Renal cortex interstitium (tissue), 11 donors: ENCODE results near the gene SLC38A3. TPM values are rescaled to one million over a fixed set of nuclear protein-coding genes. Genes with fewer than 3 reads are reported as not detected.
"Not testable (repeated sequence)": the region's sequence is repeated elsewhere in the genome, so short reads cannot be mapped to it uniquely, and the experiment has no call there.

Source experiments
- DNase-seq, 11 donors: peaks; one replicate each; pipeline ENCODE4 v3.0.0-alpha.2; 2013; ENCODE audit warnings: low read depth in 9 of 11, low spot score in 4 of 11; ENCODE audit errors: extremely low read depth in 1 of 11
- polyA plus RNA-seq, 3 donors: library from polyadenylated mRNA; unstranded; fragments of 120-200 nt; gene quantifications; one replicate each; pipeline ENCODE4 v1.2.1, GENCODE V29; 2013; ENCODE audit not compliant: insufficient read length in 3 of 3

SLC38A3 gene
- polyA plus RNA-seq, 3 donors: 7.2 to 7.3 (median 7.2) TPM

DNA sequence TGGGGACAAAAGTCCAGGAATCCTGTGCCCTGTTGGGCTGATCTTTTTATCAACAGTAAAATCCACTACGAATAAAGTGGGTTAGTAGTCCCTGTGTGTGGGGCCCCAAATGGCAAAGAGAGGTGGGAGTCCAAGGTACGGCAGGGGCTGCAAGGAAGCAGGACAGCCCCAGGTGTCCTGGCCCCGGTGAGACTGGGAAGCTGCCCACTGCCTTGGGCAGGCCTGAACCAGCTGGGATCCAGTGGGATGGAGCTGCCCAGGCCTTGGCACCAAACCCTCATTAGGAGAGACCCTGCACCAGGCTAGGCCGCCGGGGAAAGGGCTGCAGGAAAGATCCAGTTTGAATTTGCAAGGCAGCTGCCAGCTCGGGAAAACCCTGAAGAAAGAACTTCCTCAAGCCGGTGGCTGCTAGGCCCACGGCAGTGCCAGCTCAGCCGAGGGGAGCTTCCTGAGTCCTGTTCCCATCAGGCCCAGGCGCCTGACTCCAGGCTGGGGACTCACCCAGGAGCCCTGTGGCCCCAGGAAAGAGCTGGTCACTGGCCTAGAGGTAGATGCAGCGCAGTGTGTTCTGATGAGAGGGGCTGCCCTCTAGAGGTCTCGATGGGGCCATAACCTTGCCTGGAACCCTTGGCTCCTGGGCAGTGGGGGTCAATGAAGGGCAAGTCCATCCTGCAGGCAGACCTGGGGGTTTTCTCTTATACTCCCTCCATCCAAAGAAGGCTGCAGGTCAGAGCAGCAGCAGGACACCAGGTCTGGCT lies 16.5 kb downstream of the SLC38A3 start:
- DNase-seq: no peak

DNA sequence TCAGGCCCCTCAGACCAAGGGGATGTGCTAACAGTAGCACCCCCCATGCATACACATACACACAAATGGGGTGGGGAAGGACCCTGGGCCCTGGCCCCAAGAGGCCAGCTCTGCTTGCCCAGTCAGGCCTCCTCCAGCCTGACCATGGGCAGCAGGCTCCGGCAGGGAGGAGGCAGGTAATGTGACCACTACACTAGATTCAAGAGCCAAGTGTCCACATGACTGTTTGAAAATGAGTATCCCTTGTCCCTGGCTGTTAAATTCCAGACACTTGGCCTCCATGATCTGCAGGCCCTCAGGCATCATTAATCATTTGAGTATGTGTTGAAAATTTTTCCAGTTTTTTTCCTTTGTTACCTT lies 17.1 kb downstream of the SLC38A3 start:
- DNase-seq: no peak

DNA sequence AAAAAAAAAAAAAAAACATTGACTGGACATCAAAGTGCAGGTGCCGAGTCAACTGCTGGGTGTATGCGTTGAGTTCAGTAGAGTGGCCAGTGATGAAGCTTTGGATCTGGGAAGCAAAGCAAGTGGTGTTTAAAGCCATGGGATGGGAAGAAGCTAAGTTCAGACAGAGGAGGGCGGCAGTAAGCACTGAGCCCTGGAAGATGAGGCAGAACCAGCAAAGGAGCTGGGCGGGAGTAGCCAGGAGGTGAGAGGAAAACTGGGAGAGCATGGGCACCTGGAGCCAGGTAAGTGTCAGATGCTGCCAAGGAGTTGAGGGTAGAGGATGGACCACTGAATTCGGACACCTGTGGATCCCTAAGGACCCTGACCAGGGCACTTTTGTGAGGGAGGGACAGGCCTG lies 19.6 kb downstream of the SLC38A3 start:
- DNase-seq: no peak

DNA sequence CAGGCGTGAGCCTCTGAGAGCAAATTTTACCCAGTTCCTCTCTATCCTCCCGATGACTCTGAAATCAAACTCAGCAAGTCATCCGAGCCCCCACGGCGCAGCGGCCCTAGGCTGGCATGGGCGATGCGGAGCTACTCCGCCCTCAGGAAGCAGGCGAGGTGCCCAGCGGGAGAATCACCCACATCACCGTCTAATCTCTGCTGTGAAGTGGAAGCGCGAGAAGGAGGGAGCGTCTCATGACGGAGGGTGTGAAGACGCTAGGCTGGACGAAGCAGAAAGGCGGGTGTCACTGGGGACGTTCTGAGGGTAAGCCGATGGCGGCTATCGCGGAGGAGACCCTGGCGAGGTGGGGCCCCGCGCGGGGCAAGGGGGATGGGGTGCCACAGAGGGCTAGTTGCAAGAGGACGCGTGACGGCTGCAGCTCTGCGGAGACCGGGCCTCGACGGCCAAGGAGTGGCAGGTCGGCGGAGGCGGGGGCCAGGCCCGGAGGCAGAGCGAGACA lies 21.9 kb downstream of the SLC38A3 start:
- DNase-seq: no peak

DNA sequence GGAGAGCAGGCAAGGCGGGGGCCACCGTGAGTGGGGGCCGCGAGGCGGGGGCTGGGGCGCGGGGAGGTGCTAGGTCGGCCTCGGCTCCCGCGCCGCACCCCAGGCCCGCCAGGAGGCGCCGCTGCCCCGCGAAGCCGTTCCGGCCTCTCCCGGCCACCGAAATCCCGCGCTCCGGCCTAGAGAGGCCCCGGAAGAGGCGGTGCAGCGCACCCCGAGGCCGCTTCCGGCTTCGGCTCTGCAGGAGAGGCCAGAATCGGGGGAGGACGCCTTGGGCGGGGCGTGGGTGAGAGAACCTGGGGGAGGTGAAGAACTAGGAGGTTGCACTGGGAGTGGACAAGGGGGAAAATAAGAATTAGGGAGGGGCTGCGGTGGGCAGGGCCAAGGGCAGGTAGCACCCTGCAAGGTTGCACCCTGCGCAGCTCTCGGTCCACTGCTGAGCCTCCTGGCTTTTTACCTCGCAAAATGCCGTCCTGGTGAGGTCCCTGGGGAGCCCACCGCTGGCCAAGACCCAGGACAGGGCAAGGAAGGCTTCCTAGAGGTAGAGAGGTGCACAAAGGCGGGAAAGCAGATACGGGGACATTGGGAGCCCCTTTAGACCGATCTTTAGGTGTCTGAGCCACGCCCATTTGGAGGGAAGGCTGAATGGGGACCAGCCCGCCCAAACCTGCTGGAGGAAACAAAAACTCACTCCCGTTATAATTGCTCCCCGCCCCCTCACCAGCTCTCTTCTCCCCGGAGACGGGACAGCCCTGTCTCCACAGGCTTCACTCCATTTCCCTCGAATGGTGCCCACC lies 22.5 kb downstream of the SLC38A3 start:
- DNase-seq: peak; percentile 84 to 95 (median 90)

DNA sequence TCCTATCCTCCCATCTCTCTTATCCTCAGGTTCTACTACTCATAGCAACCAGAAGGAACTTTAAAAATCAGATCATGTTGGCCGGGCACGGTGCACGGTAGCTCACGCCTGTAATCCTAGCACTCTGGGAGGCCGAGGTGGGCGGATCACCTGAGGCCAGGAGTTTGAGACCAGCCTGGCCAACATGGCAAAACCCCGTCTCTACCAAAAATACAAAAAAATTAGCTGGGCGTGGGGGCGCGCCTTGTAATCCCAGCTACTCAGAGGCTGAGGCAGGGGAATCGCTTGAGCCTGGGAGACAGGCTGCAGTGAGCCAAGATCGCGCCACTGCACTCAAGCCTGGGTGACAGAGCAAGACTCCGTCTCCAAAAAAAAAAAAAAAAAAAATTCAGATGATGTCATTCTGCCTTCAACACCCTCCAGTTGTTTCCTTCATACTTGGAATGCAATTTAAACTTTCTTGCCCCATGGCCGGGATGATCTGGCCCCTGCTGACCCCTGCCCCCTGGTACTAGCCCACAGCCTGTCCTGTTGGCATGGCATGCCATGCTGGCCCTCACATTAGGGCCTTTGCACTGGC lies 23.2 kb downstream of the SLC38A3 start:
- not testable (repeated sequence) for DNase-seq

DNA sequence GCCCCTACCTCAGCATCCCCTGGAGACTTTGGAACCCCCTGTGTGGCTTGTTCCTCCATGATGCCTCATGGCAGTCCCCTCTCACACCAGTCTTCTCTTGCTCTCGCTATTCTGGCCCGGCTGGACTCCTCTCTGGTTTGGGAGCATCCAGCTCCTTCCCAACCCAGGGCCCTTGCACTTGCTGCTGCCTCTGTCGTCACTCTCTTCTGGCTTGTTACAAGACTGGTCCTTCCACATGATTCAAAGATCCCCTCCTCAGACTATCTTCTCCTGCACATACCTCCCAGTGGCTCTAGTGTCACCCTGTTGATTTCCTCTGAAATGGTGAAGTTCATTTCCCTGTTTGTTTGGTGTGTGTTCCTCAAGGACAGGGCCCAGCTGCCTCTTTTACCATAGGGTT lies 24.4 kb downstream of the SLC38A3 start:
- no peak for DNase-seq

DNA sequence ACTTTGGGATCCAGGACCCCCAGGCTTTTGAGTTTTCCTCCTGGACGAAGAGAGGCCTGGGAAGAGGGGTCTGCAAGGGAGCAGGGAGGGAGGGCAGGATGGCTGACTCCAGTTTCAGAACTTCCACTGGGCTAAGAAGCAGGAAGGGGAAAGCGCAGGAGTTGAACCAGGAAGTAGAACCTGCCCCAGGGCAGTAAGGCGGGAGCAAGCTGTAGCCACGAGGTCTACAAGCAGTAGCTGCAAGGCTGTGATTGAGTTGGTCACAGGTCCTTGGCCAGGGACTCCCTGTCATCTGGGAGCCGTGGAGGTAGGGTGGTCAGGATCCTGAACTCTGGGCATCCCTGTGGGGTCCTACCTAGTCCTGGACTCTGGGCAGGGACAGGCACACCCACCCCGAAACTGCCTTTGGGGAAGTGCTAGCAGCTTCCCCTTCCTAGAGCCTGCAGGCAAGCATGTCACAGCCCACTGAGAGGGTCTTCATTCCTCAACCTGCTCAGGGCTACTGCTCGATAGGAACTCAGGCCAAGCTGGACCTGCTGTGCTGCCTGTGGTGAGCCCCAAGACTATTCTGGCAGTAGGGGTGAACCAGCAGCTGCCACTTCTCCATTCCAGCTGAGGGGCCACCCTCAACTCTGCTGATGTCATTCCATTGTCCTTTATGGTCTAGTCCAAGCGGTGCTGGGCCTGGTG lies 25.2 kb downstream of the SLC38A3 start:
- no peak for DNase-seq

DNA sequence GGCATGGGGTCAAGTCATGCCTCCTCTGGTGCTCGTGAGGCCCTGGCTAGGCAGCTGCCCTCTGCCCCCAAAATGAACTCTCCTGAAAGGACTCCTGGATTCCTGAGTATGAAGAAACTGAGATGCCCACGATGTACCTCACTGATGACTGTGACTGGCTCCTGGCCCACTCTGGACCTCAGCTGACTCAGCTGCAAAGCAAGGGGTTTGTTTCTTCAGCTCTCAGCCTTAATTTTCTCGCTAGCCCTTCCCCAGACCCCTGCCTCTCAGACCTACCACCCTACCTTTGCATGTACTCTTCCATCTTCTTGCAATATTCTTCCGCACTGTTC lies 25.7 kb downstream of the SLC38A3 start:
- no peak for DNase-seq

DNA sequence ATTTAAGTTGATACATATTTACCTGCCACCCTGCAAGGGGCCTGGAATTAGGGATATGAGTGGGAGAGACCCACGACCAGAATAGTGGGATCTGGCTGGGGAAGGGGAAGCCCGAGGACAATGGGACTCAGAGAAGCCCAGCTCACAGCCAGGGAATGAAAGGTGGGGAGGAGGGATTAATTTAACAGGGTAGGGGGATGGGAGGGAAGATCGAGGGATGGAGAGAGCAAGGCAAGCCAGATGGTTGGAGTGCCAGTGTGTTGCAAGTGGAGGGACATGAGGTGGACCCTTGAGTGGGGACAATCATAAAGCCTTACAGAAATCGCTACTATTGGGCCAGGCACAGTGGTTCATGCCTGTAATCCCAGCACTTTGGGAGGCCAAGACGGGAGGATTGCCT lies 26.5 kb downstream of the SLC38A3 start:
- no peak for DNase-seq

DNA sequence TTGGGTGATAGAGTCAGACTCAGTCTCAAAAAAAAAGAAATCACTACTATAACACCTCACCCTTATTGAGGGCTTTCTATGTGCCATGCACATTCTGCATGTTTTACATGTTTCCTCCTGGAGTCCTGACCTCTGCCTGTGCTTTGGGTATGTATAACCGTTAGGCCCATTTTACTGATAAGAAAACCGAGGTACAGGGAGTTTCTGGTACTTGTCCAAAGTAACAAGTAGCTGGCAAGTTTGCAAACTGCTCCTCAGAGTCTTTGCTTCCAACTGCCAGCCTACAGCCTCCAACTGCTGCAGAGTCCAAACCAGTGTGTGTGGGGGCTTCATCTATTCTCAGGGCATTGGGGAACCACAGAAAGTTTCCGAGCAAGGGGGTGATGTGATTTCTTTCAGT lies 27.2 kb downstream of the SLC38A3 start:
- DNase-seq: no peak

DNA sequence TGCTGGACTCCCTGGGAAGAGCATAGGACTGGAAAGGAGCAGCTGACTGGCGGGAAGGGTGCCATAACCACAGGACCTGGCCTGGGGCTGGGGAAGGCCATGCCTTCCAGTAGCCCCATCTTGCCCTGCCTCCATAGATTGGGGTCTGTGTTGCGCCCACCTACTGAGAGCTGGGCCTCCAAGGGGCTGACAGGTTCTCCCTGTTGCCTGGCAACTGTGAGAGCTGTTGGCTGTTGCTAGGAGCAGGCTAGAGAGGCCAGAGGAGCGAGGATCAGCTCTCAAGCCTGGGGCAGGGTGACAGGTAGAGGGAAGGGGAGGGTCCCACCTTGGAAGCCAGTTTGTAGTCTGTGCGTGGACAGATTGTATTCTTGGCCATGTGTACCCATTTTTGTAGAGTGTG lies 28.1 kb downstream of the SLC38A3 start:
- no peak for DNase-seq

DNA sequence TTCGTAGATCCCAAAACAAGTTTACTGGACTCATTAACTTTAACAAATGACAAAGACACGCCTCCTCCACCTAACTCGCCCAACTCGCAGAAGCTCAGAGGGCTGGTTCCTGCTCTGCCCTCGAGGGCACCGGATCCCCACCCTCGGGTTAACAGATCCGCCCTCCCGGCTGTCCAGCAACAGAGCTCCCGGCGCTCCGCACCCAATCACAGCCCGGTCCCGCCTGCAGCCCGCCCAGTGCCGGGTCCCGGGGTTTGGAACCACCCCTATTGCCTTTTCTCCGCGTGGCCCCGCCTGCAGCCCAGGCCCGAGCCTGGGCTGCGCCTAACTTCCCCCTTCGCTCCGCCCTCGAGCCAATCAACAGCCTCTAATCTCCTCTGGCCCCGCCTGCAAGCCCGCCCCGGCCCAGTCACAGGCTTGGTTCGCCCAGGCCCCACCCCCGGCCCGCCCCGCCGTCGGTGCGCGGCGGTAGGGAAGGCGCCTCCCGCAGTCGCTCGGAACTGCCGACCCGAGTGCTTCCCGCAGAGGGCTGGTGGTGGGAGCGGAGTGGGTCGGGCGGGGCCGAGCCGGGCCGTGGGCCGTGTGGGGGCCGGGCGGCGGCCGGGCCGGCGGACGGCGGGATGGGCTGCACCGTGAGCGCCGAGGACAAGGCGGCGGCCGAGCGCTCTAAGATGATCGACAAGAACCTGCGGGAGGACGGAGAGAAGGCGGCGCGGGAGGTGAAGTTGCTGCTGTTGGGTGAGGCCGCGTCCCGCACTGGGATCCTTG lies 30.8 kb downstream of the SLC38A3 start, which contains the start of gene GNAI2:
GNAI2 (plus strand) TSS at position 489 of the 768 bp plus-strand sequence; CDS start at position 621, 132 bp downstream.
- DNase-seq: peak; percentile 88 to 98 (median 97)

DNA sequence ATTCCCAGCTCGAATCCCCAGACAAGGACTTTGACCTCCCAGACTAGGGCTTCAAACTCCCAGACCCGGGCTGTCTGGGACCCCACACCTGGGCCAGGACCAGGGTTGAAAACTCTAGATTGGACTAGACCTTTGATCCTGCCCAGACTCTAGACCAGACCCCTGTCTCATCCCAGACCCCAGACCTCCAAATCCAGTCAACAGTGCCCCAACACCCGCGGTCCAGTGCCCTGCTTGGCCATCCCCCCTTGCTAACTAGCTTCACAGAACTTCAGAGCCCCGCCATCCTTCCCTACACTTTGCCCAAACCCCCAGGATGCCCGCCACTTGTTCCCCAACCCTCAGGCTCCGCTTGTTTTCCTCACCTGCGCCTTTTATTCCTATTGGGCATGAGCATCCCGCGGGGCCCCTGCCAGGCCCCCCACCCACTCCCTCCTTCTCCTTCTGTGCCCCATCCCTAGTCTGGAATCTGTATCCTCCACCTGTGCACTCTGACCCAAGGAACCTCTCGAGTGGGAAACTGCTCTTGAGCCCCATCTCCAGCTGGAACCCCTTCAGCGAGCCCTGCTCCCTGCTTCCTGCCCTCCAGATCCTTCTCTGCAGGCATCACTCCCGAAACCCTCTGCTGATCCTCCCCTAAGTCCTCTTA lies 31.5 kb downstream of the SLC38A3 start:
- DNase-seq: no peak

DNA sequence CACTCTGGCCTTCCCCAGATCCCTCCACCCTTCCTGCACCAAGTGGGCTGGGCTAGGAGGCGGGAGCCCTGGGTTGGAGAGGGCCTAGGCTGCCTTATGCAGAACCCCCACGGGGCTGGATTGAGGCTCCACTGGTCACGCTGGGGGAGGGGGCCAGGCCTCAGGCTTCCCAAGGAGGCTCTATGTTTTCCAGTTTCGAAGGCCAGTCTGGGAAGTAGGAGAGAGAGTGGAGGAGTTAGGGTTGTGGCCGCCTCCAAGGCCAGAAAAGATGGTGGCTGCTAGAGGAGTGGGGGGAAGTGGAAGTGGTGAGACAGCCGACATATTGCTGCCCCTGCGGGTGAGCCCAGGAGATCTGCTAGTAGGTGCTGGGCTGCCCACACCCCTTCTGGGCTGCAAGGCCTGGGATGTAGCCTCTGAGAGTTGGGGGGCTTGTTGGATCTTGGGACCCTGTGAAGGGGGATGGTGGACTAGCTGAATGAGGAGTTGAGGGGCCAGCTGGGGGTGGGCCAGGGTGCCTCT lies 32.1 kb downstream of the SLC38A3 start:
- DNase-seq: no peak

DNA sequence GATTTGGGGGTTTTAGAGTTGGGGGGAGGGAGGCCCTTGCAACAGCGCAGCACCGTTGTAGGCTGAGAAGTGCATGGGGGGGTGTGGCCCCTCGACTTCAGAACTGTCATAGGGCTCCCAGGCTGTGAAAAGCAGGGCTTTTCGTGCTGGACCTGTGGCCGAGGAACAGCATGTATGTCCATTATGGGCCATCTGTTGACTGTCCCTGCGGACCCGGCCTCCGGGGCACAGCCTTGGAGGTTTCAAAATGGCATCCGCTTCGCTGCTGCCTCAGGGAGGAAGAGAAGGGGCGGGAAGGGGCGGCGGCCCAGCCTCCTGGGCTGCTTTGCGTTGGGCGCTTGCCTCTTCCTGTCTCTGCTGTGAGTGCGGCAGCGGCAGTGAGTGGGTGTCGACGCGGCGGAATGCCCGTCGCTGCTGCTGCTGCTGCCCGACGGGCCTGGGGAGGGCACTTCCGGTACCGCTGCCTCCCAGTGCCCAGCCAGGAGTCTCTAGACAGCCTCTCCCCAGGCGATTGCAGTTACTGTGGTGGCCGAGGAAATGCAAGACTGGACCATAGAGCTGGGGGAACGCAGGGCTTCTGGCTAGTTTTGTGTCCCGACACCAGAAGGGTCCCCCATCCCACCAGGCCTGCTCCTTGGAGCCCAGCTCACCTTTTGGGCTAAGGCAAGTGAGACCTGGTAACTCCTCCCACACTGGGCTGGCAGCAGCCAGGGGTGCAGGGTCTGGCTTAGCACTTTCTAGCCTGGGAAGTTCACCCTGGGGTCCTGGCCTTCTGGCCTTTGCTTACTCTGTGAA lies 32.9 kb downstream of the SLC38A3 start:
- DNase-seq: peak in 4 of 11 donors; percentile 60 to 66 (median 63)

DNA sequence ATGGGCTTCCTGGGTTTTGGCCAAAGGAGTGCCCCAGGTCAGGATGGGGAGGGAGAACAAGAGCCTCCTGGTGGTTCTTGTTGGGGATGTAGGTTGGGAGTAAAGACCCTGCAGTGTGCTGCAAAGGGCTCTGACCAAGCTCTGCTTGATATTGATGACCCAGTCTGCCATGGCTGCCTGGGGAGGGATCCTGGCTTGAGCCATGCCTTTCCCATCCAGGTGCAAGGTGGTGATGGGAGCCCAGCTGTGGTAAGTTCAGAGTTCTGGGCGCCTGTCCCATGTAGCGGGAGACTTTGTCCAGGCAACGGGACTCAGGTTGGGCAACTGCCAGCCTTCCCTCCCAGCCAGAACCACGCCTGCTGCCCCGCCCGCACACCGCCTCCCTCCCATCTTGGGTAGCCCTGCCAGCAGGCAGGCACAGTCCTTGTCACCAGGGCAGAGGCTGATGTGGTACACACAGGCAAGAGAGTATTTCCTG lies 33.5 kb downstream of the SLC38A3 start:
- no peak for DNase-seq
